ENCODE measurements around the gene IFT88. TPM values are rescaled to one million over a fixed set of nuclear protein-coding genes. Genes with fewer than 3 reads are reported as not detected.

Gene IFT88
- total and polyA plus RNA-seq, 2 of the 8 experiments (the other 6 are each of a cell fraction or from before 2014, with no cell fraction given), result 1.7 to 5.8 TPM

GRCh38 chr13:20704459-20705069 is 137.6 kb downstream of the IFT88 start:
- Histone ChIP-seq H3K36me3 (ENCODE audit: control insufficient read depth in 2 of 4, insufficient read depth in 4 of 4, low read length in 3 of 4) (no peaks in the 10 kb centered on the region), H3K9ac (replicated peaks in 1 of 4; ENCODE audit: extremely low read depth in 1 of 4, low read depth in 3 of 4, low read length in 3 of 4) (no peak overlapping the region), H3K4me3 (ENCODE audit: extremely low read depth in 1 of 4, insufficient read depth in 2 of 4, low read depth in 3 of 4, low read length in 4 of 4) (peak overlapping the region; percentile 30 to 55 (median 36)), H3K14ac (ENCODE audit: insufficient read length) (no peak overlapping the region), H3K9me3 (ENCODE audit: insufficient read depth in 2 of 2, low read depth in 1 of 2, low read length in 1 of 2) (no peaks in the 10 kb centered on the region), H3K4me1 (replicated peaks in 1 of 4; ENCODE audit: control insufficient read depth in 3 of 4, insufficient read depth in 4 of 4, low read length in 3 of 4) (peaks cover 0 to 6% (median under 1%) of the 10 kb centered on the region in 4 experiments; a peak in 5 of 7 replicates), H3K27ac (ENCODE audit: low read depth, low read length) (no peak overlapping the region), H2BK5ac (ENCODE audit: low read depth, low read length) (no peak overlapping the region), H3K79me2 (ENCODE audit: control insufficient read depth in 1 of 2, insufficient read depth in 2 of 2, low read length in 2 of 2) (no peaks in the 10 kb centered on the region), H4K5ac (ENCODE audit: insufficient read length, low read depth, low read length) (no peak overlapping the region), H2BK120ac (replicated peaks; ENCODE audit: low read depth, low read length) (no peak overlapping the region), H4K91ac (replicated peaks; ENCODE audit: insufficient read length, low read length) (no peak overlapping the region), H3K18ac (ENCODE audit: extremely low read depth, low read length) (no peak overlapping the region), H3K23ac (ENCODE audit: insufficient read length) (no peak overlapping the region), H4K8ac (ENCODE audit: extremely low read depth, insufficient read depth, low read length) (no peak overlapping the region; the same call in 1 of the 2 replicates), H2BK20ac (ENCODE audit: low read length) (no peak overlapping the region), H2AFZ (ENCODE audit: low read length) (no peak overlapping the region), H3K56ac (replicated peaks; ENCODE audit: insufficient read length, low read depth, low read length) (no peak overlapping the region), H3K4ac (replicated peaks; ENCODE audit: insufficient read length, low read depth, low read length) (no peak overlapping the region), H4K20me1 (replicated peaks in 1 of 2; ENCODE audit: control insufficient read depth in 1 of 2, insufficient read depth in 2 of 2, low read length in 2 of 2) (no peaks in the 10 kb centered on the region), H2AK5ac (ENCODE audit: low read depth, low read length) (no peak overlapping the region), H3K79me1 (ENCODE audit: low read depth, low read length) (no peaks in the 10 kb centered on the region), H3K27me3 (replicated peaks in 1 of 4; ENCODE audit: control insufficient read depth in 3 of 4, extremely low read depth in 1 of 4, insufficient read depth in 3 of 4, low read length in 3 of 4) (peaks cover 5 to 25% (median 20%) of the 10 kb centered on the region in 4 experiments), H3K4me2 (ENCODE audit: insufficient read depth in 1 of 2, low read depth in 2 of 2, low read length in 2 of 2) (peak overlapping the region; percentile 32 to 67; a peak in 3 of 4 replicates), H2BK15ac (ENCODE audit: low read length) (no peak overlapping the region), H2BK12ac (ENCODE audit: low read depth, low read length) (no peak overlapping the region), H3K23me2 (ENCODE audit: low read depth, low read length) (peaks cover 9% of the 10 kb centered on the region)
- FAIRE-seq (no peak), DNase-seq (ENCODE audit: low read depth in 1 of 2, low spot score in 2 of 2) (no peak)
- POLR2A ChIA-PET (ENCODE audit: partially characterized antibody), result no interaction called here
- CTCF ChIA-PET (ENCODE audit: partially characterized antibody), result interaction anchor here (0.6 to 3.1 kb wide), 9 partner anchors 11 to 218 kb away, joined by 3 to 8 read pairs (median 3); no protein-coding TSS in a partner anchor
- WGBS, 2 experiments (ENCODE audit: extremely low coverage in 1 of 2, insufficient coverage in 1 of 2, insufficient read length in 1 of 2, insufficient replicate concordance in 2 of 2, low coverage in 1 of 2, low lambda C conversion rate in 2 of 2, missing lambda C conversion rate in 1 of 2), result 58% methylated on average over 9 of the region's 20 CpGs; no CpG with 5 or more reads in 1 of the 2 experiments
- TF ChIP-seq SIRT6 (IDR thresholded peaks at IDR 0.05; ENCODE audit: low read length), result no peak
- no peak for TF ChIP-seq RBBP5 (IDR thresholded peaks at IDR 0.05; ENCODE audit: borderline replicate concordance, low read depth, low read length)
- no peak for TF ChIP-seq MAFK (IDR thresholded peaks at IDR 0.05; ENCODE audit: low read depth, low read length)
- TF ChIP-seq SP1 (IDR thresholded peaks at IDR 0.05; ENCODE audit: low read depth, low read length), result no peak
- no peak for TF ChIP-seq SRF (IDR thresholded peaks at IDR 0.05; ENCODE audit: low read depth, low read length)
- no peak for TF ChIP-seq POLR2AphosphoS5 (IDR thresholded peaks at IDR 0.05; ENCODE audit: low read depth, low read length)
- no peak for TF ChIP-seq RNF2 (IDR thresholded peaks at IDR 0.05; ENCODE audit: borderline replicate concordance, low read depth, low read length, missing control alignments, poor library complexity, severe bottlenecking)
- TF ChIP-seq TEAD4 (IDR thresholded peaks at IDR 0.05; ENCODE audit: low read depth, low read length), result no peak
- no peak for TF ChIP-seq SIX5 (IDR thresholded peaks at IDR 0.05; ENCODE audit: low read depth, low read length)
- no peak for TF ChIP-seq USF2 (IDR thresholded peaks at IDR 0.05; ENCODE audit: low read length)
- no peak for TF ChIP-seq BACH1 (IDR thresholded peaks at IDR 0.05; ENCODE audit: low read length)
- TF ChIP-seq HDAC2 (IDR thresholded peaks at IDR 0.05; ENCODE audit: borderline replicate concordance in 1 of 2, low read depth in 2 of 2, low read length in 2 of 2), result no peak

All from H1 (cell line).